NCI-H1436 treated with DMSO at 0.1 percent for 48 hours (cell line): ENCODE measurements around the gene CEP20.
"Not testable (repeated sequence)": the region's sequence is repeated elsewhere in the genome, so short reads cannot be mapped to it uniquely, and the experiment has no call there.

Experiments
- DNase-seq: peaks from one replicate; lab custom pipeline; 2025; lab: John Stamatoyannopoulos, UW

The CEP20 gene

GRCh38 chr16:15857724-15858560 lies 30.5 kb downstream of the CEP20 start:
- DNase-seq = no peak

- DNase-seq = no peak
Measured at GRCh38 chr16:15856901-15857698, 31.3 kb downstream of the CEP20 start, which contains the start of gene MYH11. TSS of gene MYH11 (minus strand) at chr16:15857028. CDS start at chr16:15838252, 18,776 bp downstream.

- DNase-seq = no peak
Measured at GRCh38 chr16:15856182-15856581, 32.2 kb downstream of the CEP20 start.

GRCh38 chr16:15855704-15856003 lies 32.7 kb downstream of the CEP20 start:
- DNase-seq = no peak

- no peak for DNase-seq
Measured at GRCh38 chr16:15854906-15855703, 33.3 kb downstream of the CEP20 start.

- no peak for DNase-seq
Measured at GRCh38 chr16:15854061-15854460, 34.3 kb downstream of the CEP20 start.

- no peak for DNase-seq
Measured at GRCh38 chr16:15853021-15853420, 35.4 kb downstream of the CEP20 start.

GRCh38 chr16:15850555-15850954 lies 37.8 kb downstream of the CEP20 start:
- DNase-seq = not testable (repeated sequence)

GRCh38 chr16:15849209-15849981 lies 39.0 kb downstream of the CEP20 start:
- DNase-seq = no peak

- no peak for DNase-seq
Measured at GRCh38 chr16:15847611-15848175, 40.7 kb downstream of the CEP20 start.

GRCh38 chr16:15846510-15846909 lies 41.9 kb downstream of the CEP20 start:
- no peak for DNase-seq

- no peak for DNase-seq
Measured at GRCh38 chr16:15843635-15844279, 44.6 kb downstream of the CEP20 start.

GRCh38 chr16:15839204-15839603 lies 49.2 kb downstream of the CEP20 start:
- not testable (repeated sequence) for DNase-seq

GRCh38 chr16:15837761-15838160 lies 50.6 kb downstream of the CEP20 start:
- DNase-seq = no peak

GRCh38 chr16:15836965-15837611 lies 51.3 kb downstream of the CEP20 start:
- DNase-seq = no peak

GRCh38 chr16:15836074-15836473 lies 52.3 kb downstream of the CEP20 start:
- no peak for DNase-seq

- no peak for DNase-seq
Measured at GRCh38 chr16:15835136-15835878, 53.1 kb downstream of the CEP20 start.

GRCh38 chr16:15834502-15834901 lies 53.9 kb downstream of the CEP20 start:
- DNase-seq = no peak

- DNase-seq = no peak
Measured at GRCh38 chr16:15833541-15833940, 54.9 kb downstream of the CEP20 start.

GRCh38 chr16:15832241-15832640 lies 56.2 kb downstream of the CEP20 start:
- no peak for DNase-seq
